ENCODE data around the gene MARCHF11. TPM values are rescaled to one million over a fixed set of nuclear protein-coding genes. Genes with fewer than 3 reads are reported as not detected.

Gene MARCHF11, protein sequence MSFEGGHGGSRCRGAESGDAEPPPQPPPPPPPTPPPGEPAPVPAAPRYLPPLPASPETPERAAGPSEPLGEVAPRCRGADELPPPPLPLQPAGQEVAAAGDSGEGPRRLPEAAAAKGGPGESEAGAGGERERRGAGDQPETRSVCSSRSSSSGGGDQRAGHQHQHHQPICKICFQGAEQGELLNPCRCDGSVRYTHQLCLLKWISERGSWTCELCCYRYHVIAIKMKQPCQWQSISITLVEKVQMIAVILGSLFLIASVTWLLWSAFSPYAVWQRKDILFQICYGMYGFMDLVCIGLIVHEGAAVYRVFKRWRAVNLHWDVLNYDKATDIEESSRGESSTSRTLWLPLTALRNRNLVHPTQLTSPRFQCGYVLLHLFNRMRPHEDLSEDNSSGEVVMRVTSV
- total RNA-seq: not detected

DNA sequence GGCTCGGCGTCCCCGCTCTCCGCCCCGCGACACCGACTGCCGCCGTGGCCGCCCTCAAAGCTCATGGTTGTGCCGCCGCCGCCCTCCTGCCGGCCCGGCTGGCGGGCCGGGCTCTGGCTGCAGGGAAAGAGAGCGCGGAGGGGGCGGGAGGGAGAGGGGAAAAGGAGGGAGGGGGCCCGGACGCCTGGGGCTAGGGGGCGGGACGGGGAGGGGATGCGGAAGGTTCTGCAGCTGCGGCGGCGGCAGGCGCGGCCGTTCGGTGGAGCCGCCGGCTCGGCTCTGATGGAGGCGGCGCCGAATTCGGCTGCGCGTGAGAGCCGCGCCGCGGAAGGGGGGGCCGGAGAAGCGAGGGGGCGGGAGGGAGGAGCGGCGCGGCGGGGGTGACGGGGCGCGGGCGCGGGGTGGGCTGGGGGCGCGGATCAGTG lies at the start of gene MARCHF11:
MARCHF11 (minus strand) TSS at position 281 of the 425 bp plus-strand sequence; CDS start at position 65, 216 bp downstream.
- no peak for DNase-seq

DNA sequence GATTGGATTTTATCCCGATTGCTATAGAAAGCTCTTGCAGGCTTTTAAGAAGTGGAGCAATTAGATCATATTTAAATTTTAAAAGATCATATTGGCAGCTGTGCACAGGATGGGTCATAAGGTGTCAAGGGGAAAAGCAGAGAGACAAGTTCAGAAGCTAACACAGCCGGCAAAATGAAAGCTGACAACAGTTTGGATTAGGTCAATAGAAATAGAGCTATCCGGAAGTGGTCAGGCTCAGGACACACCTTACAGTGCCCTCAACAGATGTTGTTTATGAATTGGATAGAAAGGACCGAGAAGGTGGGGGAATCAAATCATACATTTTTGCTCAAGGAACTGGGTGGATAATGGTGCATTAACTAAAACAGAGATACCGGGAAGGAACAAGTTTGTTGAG lies 46.3 kb upstream of the MARCHF11 start:
- DNase-seq: no peak

DNA sequence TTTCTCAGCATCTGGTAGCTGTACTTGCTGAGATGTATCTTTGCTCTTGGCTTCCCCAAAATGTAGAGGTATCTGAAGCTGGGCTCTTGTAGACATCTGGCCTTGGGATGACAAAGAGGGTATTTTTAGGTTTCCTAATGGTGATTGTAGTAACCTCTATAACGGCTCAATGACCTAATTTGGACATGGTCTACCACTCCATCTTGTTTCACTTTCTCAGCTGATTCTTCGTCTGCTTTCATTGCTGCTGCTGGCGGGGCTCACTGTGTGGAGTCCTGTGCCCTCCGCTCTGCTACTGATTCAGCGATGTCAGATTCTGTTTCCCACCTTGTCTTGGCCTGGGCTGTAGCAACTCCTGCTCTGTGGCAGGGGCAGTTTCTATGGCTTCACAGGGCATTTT lies 12.7 kb upstream of the MARCHF11 start:
- no peak for DNase-seq

DNA sequence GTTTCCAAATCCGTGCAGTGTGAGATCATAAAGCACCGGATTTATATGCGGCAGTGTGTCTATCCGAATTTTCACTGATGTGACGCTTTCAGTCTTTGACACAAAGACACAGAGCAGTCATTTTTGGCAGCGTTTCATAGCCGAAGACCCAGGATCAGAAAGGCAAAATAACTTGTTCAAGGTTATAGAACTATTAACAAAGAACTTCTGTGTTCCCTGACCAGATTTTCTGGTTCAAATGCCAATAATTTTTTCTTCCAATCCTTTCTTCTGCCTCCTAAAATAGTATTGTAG lies 1.1 kb upstream of the MARCHF11 start:
- no peak for DNase-seq

DNA sequence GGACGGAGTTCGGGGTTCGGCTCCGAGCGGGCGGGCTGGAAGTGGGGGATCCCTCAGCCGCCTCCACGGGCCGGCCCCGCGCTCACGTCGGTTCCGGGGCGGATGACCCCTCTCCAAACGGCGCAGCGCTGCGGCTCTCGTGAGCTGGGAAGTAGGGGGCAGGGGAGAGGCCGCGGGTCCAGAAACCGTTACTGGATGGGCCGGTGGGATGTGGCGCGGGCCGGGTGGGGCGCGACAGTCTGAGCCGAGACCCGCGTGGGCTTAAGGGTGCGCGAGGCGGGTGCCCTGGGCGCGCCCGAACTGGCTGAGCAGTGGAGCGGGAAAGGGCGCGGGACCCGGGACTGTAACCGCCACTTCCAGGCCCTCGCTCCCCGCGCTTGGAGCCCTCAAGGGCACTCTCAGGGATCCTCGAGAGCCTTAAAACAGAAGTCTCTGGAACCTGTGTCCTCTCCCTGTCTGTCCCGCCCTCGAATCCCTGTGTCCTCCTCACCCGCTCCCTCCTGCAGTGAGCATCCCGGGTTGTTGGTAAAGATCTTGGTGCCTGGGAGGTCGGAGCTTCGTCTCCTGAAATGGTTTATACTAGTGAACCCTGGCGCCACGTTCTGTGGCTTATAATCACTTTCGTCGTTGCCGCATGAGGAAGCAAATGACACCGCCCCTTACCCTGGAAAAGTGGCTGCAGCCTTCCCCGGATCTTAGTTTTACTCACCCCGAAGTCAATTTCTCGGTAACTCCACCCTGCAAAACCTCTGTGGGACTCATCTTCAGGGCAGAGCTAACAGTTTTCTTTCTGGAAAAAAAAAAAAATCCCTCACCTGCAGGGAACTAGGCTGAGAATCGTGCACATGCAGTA lies 571 bp upstream of the MARCHF11 start:
- DNase-seq: no peak

DNA sequence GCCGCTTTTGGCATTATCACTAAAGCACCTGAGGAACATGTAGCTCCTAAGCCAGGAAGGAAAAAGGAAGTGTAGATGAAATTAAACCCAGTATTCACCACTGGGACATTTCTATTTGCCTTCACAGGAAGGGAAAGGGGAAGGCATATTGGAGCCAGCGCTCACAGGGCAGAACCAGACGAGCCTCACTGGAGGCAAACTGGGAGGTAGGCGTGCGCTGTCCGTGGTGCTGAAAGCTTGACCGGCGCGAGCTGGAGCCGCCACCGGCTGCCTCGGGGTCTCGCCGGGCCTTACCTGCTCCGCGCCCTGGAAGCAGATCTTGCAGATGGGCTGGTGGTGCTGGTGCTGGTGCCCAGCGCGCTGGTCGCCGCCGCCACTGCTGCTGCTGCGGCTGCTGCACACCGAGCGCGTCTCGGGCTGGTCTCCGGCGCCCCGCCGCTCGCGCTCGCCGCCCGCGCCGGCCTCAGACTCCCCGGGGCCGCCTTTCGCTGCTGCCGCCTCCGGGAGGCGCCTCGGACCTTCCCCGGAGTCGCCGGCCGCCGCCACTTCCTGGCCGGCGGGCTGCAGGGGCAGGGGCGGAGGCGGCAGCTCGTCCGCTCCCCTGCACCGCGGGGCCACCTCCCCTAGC lies 732 bp downstream of the MARCHF11 start:
- DNase-seq: peak; percentile 3

DNA sequence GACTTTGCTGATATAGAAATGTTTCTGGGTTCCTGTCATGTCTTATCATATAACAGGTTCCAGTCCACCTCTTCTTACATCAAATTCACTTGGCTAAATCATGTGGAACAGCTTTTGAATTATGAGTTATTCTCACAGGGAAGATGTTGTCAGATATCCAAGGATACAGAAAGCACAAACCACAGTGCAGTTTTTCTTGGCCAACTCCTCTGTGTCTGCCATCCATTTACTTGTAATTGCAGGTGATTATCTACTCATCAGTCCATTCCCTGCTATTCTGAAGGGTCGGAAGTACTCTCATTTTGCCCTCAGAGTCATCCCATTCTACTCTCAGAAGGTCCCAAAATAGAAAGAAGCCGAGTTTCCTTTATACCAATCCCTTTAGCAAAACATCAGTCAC lies 10.0 kb downstream of the MARCHF11 start:
- DNase-seq: no peak

DNA sequence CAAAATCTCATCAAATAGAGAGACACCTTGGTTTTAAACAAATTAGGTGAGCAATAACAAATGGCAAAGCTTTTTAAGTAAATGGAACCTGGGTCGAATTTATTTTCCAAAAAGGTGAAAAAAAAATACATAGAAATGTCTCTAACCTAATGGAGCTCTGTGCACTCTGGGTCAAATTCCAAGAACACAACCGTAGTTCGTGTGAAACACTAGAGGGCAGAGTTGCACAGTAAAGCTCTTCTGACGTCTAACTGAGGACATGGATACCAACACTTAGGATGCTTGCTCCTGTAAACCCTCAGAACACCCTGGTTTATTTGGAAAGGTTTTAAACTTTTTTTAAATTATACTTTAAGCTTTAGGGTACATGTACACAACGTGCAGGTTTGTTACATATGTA lies 18.9 kb downstream of the MARCHF11 start:
- no peak for DNase-seq

DNA sequence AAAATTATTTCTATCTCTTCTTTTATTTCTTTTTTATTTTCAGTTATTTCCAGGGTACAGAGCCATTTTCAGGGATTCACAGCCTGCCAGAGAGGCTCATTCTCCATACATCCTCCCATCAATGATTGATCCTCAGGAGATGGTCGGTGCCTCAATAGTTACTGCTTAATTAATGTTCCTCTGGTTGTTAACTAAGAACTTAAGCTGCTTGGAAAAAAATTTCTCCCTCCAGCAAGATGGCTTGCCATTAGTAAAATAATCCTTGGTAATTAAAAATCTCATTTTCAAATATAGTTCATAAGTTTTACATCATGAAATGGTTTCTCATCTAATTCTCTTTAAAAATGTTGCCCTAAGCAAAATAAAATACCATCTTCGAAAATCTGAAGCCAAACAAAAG lies 20.0 kb downstream of the MARCHF11 start:
- no peak for DNase-seq

DNA sequence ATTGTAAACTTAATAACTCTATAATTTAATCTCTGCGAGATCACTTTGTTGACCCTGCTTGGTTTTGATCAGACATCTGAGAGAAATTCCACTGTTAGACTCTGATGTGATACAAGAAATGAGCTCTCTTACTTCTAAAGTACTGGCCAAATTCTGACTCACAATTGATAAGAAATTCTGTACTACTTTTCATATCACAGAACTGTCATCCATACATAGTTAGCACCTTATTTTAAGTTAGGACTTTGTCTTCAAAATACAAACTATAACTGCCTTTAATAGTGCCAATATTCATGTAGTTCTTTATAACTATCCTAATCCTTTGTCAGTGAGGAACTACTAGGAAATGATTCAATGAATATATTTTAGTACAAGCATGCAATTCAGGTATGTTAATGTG lies 23.4 kb downstream of the MARCHF11 start:
- no peak for DNase-seq

DNA sequence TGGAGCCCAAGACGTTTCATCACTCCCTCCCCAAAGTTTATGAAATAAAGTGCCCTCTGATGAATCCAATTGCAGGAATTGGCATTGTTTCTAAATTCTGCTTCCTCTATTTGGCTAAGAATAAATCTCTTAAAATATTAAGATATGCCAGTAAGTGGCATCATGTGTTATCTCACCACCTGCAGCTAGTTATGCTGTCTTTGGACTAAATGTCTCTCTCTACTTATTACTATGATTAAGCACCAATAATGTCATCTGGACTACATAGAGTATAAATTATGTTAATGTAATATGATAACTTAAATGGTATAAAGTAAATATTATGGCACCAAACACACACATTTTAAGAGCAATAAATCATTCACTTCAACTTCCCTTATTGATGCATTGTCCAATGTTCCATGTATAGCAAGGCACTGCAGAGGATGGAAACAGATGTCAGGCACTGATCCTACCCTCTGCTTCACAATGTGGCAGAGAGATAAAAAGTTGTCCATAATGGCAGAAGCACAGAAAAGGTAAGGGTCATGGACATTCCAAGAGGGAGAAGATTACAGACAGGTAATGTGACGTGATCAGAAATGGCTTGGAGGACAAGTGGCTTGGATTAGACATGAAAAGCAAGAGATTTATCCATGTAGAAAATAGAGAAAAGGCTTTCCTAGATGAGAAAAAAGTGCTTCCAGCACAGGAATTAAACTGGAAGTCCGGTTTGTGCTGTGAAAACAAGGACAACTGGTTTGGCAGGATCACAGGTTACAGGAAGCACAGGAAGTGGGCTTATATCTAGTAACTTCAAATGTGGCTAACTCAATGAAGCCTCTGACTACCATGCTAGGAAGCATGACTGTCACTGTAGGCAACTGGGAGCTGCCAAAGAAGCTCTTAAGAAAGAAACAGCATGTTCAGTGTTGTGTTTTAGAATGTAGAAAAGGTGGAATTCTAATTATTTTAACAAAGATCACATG lies 26.7 kb downstream of the MARCHF11 start:
- DNase-seq: no peak

DNA sequence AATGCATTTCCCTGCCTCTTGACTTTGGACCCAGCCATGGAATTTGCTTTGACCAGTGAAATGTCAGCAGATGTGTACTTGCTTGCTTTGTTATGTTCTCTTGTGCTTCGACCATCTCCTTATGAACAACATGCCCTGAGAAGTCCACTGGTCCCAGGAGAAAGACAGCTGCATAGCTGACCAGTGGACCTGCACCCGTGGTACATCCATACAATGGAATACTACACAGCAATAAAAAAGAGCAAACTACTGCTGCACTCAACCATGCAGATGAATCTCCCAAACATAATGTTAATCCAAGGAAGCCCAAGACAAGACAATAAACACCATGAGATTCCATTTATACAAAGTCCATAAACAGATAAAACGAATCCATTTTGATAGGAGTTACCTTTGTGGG lies 30.0 kb downstream of the MARCHF11 start:
- no peak for DNase-seq

DNA sequence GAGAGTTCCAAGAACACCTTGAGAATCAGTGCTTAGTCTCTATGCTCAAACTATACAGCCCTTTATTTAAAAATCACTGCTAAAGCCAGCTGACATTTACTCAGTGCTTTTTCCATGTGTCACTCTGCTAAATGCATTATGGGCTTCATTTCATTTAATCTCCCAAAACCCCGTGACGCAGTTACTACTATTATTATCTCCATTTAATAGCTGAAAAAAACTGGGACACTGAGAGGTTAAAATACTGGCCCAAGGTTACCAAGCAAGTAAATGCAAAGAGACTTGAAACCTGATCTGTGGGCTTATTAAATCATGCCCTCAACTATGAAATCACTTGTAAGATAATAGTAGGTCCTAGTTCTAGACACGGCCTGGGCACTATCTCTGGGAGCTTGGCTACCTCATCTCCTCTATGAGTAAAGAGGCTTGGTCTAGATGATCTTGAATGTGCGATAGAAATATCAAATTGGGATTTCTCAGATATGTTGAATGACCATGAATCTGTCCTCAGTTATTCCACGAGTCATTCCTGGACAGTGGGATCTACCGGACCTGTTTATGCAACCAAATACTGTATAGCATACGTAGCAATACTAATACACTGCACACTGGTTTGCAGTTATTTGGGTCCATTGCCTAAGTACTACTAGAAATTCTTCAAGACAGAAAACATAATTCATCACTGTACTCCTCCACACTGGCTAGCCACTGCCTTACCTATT lies 32.3 kb downstream of the MARCHF11 start:
- DNase-seq: no peak

DNA sequence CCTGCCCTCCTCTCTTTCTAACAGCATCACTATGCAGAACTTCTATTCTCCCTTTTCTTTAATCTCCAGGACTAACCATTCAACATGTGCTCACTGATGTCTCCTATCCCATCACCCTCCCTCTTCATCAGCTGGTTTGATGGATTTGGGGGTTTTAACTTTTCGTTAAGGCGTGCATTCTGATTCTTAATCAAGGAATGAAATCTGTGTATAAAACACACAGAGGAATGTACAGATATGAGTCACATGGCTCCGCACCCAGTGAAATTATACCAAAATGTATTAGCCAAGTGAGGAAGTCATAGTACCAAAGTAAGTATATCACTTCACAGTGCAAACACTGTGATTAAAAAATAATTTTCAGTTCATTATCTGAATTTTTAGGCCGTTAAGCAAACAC lies 35.2 kb downstream of the MARCHF11 start:
- no peak for DNase-seq

DNA sequence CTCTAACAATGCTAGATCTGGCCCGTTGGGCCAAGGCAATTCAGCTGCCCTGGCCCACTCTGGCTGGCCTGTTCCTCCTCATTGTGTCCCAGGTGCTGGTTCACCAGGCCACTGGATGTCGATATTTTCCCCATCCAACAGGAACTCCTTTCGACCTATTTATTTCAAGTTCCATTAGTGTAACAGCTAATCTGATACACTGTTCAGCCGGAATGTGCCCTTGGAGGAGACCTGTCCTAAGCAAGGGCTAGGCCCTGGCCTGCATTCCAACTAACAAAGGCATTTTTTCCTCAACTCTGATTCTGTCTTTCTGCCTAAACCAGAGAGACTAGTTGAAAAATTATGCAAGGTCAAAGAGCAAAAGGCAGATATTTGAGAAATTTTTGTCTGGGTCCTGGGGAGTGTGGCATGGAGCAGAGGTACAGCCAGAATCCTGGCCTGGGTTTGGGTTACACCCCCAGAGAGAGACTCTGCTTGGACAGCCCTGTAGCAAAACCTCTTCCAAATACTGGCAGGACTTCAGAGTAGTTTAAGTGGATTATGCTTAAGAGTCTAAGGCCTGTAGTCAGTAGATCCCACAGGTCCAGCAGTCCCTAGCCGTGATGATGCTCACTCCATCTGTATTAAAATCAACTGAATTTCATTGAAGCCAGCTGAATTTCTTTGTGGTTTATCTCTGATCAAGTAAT lies 36.1 kb downstream of the MARCHF11 start:
- DNase-seq: no peak

DNA sequence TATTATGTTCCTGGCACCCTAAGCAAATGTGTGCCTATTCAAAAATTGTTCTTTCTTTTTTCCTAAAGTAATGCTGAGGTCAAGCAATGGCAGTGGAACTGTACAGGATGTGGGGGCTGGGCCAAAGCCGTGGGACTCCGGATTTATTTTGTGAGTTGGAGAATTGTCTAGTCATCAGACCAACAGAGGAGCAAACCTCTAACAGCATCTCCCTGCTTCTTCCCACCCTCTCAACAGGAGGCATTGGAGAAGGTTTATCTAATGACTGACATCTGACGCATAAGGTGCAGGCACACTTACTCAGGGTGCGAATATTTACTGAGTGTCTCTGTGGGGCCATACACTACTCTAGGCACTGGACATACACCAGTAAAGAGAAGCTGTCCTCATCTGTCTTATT lies 38.6 kb downstream of the MARCHF11 start:
- DNase-seq: no peak

DNA sequence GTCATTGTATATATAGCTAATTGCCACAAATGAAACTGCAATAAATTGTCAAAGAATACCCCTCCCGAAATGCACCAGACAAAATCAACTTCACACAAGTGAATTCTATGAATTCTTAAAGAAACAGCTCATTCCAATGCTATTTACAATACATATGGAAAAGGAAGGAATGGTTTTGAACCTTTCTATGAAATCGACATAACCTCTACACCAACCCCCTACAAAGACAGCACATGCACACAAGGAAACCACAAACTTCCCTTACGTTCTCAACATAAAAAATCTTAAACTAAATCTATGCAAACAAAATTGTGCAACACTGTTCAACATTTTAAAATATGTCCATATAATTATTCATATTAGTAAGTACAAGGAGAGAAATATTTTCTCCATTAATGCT lies 39.2 kb downstream of the MARCHF11 start:
- no peak for DNase-seq

DNA sequence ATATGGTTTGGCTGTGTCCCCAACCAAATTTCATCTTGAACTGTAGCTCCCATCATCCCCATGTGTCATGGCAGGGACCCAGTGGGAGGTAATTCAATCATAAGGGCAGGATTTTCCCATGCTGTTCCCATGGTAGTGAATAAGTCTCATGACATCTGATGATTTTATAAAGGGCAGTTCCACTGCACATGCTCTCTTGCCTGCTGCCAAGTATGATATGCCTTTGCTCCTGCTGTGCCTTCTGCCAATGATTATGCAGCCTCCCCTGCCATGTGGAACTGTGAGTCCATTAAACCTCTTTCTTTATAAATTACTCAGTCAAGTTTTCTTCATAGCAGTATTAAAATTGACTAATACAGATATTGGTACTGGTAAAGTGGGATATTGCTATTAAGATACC lies 42.4 kb downstream of the MARCHF11 start:
- DNase-seq: no peak

DNA sequence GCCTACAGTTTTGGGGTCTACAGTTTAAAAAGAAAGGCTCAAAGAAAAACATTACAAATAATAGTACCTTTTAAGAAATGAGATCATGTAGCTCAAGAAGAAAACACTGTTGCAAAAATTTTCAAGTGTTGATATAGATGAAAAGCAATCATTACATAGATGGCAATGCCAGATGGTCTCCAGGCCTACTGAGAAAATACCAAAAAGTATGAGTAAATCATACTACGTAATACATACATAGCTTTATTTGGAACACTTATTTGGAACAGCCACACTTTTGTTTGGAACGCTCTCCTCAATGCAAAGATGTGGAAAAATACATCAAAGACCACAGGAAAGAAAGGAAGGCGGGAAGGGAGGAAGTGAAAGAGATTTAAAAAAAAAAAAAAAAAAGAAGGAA lies 44.1 kb downstream of the MARCHF11 start:
- no peak for DNase-seq

DNA sequence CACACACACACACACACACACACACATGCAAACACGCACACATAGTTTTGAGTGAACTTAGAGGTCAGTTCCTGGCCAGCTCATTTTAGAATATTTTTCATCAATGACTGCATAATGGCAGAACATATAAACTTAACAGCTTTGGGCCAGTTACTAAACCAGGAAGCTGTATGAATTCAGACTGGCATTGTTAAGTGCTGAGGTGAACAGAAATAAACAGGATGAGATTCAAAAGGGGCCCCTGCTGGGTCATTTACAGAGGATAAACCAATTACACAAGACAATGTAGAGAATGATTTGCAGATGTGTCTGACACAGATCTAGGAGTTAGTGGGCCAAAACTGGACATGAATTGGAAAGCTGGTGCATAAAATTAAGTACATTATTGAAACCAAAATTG lies 44.6 kb downstream of the MARCHF11 start:
- no peak for DNase-seq

DNA sequence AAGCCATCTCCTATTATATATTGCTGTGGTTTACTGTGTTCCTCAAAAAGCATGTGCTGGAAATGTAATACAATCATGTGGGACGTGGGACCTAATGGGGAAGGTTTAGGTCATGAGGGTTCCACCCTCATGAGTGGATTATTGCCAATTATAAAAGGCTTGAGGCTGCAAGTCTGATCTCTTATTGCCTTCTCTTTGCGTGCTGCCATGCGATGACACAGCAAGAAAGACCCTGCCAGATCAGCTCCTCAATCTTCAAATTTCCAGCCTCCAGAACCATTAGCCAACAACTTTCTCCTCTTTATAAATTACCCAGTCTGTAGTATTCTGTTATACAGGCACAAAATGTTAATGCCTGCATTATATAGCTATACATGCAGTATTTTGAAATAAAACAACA lies 45.4 kb downstream of the MARCHF11 start:
- no peak for DNase-seq
